WERI-Rb-1 (cell line): ENCODE data around the gene CDHR3.

Experiments
- DNase-seq: peaks from one replicate; pipeline ENCODE4 v3.0.0-alpha.2; 2020
- H3K27ac ChIP-seq: fragments of 250-450 bp; sonication (Bioruptor Pico); 2 replicates; pipeline ENCODE4 v1.5.1; 2020; ENCODE audit warnings: mild to moderate bottlenecking, moderate library complexity
- H3K27me3 ChIP-seq: fragments of 250-450 bp; sonication (Bioruptor Pico); 2 replicates; pipeline ENCODE4 v1.5.1; 2021; ENCODE audit warnings: mild to moderate bottlenecking, low read depth, moderate library complexity; ENCODE audit not compliant: insufficient read depth, severe bottlenecking
- H3K36me3 ChIP-seq: fragments of 250-450 bp; sonication (Bioruptor Pico); 2 replicates; pipeline ENCODE4 v1.5.1; 2020; ENCODE audit warnings: mild to moderate bottlenecking, moderate library complexity
- H3K4me3 ChIP-seq: 2 replicates; pipeline ENCODE4 v1.5.1; 2011; ENCODE audit warnings: low read depth, mild to moderate bottlenecking, control low read depth, low read length
- H3K9me3 ChIP-seq: fragments of 250-450 bp; sonication (Bioruptor Pico); 2 replicates; pipeline ENCODE4 v1.5.1; 2021; ENCODE audit warnings: mild to moderate bottlenecking, moderate library complexity; ENCODE audit not compliant: severe bottlenecking
- CTCF ChIP-seq: IDR thresholded peaks from 2 replicates; pipeline ENCODE4 v1.5.1; 2011; ENCODE audit warnings: low read depth, mild to moderate bottlenecking, control low read depth, inconsistent platforms, low read length

Gene CDHR3, protein sequence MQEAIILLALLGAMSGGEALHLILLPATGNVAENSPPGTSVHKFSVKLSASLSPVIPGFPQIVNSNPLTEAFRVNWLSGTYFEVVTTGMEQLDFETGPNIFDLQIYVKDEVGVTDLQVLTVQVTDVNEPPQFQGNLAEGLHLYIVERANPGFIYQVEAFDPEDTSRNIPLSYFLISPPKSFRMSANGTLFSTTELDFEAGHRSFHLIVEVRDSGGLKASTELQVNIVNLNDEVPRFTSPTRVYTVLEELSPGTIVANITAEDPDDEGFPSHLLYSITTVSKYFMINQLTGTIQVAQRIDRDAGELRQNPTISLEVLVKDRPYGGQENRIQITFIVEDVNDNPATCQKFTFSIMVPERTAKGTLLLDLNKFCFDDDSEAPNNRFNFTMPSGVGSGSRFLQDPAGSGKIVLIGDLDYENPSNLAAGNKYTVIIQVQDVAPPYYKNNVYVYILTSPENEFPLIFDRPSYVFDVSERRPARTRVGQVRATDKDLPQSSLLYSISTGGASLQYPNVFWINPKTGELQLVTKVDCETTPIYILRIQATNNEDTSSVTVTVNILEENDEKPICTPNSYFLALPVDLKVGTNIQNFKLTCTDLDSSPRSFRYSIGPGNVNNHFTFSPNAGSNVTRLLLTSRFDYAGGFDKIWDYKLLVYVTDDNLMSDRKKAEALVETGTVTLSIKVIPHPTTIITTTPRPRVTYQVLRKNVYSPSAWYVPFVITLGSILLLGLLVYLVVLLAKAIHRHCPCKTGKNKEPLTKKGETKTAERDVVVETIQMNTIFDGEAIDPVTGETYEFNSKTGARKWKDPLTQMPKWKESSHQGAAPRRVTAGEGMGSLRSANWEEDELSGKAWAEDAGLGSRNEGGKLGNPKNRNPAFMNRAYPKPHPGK

DNA sequence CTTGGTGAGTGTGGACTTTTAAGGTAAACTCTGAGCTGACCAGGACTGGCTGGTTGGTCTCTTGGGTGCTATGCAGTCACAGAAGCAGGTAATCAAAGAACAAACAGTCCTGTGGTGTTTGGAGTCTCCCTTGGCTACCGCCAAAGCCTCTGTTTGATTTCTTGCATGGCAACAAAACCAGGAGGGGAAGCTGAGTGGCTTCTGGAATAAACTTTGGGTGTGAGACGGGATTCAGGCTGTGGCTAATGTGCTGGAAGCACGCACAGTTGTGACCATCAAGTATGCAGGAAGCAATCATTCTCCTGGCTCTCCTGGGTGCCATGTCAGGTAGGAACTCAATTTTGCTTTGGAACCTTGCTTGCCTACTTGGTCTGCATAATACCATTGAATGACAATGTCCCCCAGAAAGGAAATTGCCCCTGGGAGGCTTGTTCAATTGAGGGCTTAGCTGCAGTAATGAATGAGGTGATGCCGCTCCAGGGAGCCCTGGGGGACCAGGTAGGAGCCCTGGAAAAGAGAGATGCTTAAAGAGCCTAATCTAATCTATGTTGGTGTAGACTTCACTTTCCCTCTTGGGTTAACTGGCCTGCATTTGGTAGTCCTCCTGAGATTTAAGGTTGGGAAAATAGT, at the start of gene CDHR3:
TSS of gene CDHR3 (plus strand) at position 227 of the 630 bp plus-strand sequence. CDS start at position 282, 55 bp downstream.
- Histone ChIP-seq H3K4me3 (no peak within 1 kb of the TSS), H3K27ac (no peak within 1 kb of the TSS), H3K9me3 (no peaks in the 10 kb centered on the region), H3K27me3 (no peaks in the 10 kb centered on the region), H3K36me3 (no peaks in the 10 kb centered on the region)
- DNase-seq = no peak
- no peak for TF ChIP-seq CTCF

- H3K36me3 ChIP-seq = no peaks in the 10 kb centered on the region
- TF ChIP-seq CTCF = no peak
- H3K4me3 ChIP-seq = no peak overlapping the region
- H3K27ac ChIP-seq = no peak overlapping the region
- no peaks in the 10 kb centered on the region for H3K27me3 ChIP-seq
- H3K9me3 ChIP-seq = peaks cover 5% of the 10 kb centered on the region
- no peak for DNase-seq
Observed at GRCh38 chr7:105913947-105914346, 49.1 kb upstream of the CDHR3 start.

GRCh38 chr7:105916603-105917002, 46.5 kb upstream of the CDHR3 start:
- no peak for TF ChIP-seq CTCF
- Histone ChIP-seq H3K27me3 (no peaks in the 10 kb centered on the region), H3K4me3 (no peak overlapping the region), H3K9me3 (no peaks in the 10 kb centered on the region), H3K36me3 (no peaks in the 10 kb centered on the region), H3K27ac (no peak overlapping the region)
- DNase-seq = no peak

- Histone ChIP-seq H3K27ac (no peak overlapping the region), H3K4me3 (no peak overlapping the region), H3K27me3 (no peaks in the 10 kb centered on the region), H3K9me3 (no peaks in the 10 kb centered on the region), H3K36me3 (no peaks in the 10 kb centered on the region)
- TF ChIP-seq CTCF = no peak
- no peak for DNase-seq
Observed at GRCh38 chr7:105917659-105918058, 45.4 kb upstream of the CDHR3 start.

GRCh38 chr7:105920766-105921165, 42.3 kb upstream of the CDHR3 start:
- Histone ChIP-seq H3K4me3 (no peak overlapping the region), H3K27ac (no peak overlapping the region), H3K27me3 (no peaks in the 10 kb centered on the region), H3K9me3 (no peaks in the 10 kb centered on the region), H3K36me3 (no peaks in the 10 kb centered on the region)
- no peak for TF ChIP-seq CTCF
- DNase-seq = no peak
